GM23338 (cell line): Measurements from ENCODE around the gene NECAB3. TPM values are rescaled to one million over a fixed set of nuclear protein-coding genes. Genes with fewer than 3 reads are reported as not detected.

Experiments
- CREB1 ChIP-seq: fragments of 250-450 bp; sonication (Bioruptor Pico); IDR thresholded peaks from 2 replicates; pipeline ENCODE4 v1.5.0; 2020; ENCODE audit warnings: low read depth, mild to moderate bottlenecking, moderate library complexity
- EZH2phosphoT487 ChIP-seq: fragments of 200-600 bp; sonication (generic); IDR thresholded peaks from one replicate; pipeline ENCODE4 v1.8.1; 2018; ENCODE audit warnings: antibody characterized with exemption; ENCODE audit not compliant: unreplicated experiment
- POLR2AphosphoS5 ChIP-seq: IDR thresholded peaks from 2 replicates; pipeline ENCODE4 v1.6.1; 2016; ENCODE audit warnings: antibody characterized with exemption, low read depth
- REST ChIP-seq: IDR thresholded peaks from one replicate; pipeline ENCODE4 v1.6.1; 2018; ENCODE audit warnings: antibody characterized with exemption; ENCODE audit not compliant: unreplicated experiment
- ZNF331 ChIP-seq: fragments of 250-450 bp; sonication (Bioruptor Pico); IDR thresholded peaks from 2 replicates; pipeline ENCODE4 v1.5.0; 2020; ENCODE audit warnings: low read depth, mild to moderate bottlenecking, moderate library complexity
- polyA plus RNA-seq: library from polyadenylated mRNA; unstranded; fragments of >200 nt; fragmentation: Nextera tagmentation; extraction: Ambion mirVana; gene quantifications from 2 replicates; pipeline ENCODE4 v1.2.1, GENCODE V29; 2016
- total RNA-seq: library from RNA; depleted of rRNA; stranded (reverse); fragments of >200 nt; shearing (Covaris generic); gene quantifications from 2 replicates; pipeline ENCODE4 v1.2.3, GENCODE V29; 2014; rRNA removed

The NECAB3 gene
- total and polyA plus RNA-seq, 2 experiments from 2014 or later, result 8.5 to 28.4 TPM

- TF ChIP-seq REST (no peak), POLR2AphosphoS5 (no peak), CREB1 (CRISPR knock-in tag) (no peak), ZNF331 (CRISPR knock-in tag) (no peak), EZH2phosphoT487 (no peak)
These were observed 64.7 kb downstream of the NECAB3 start (continued) for GRCh38 chr20:33609504-33609903.

Other genes with a start within 250 kb of the NECAB3 start
- gene SNTA1, start 230.7 kb downstream of the NECAB3 start, total RNA-seq, result 5.0 and 9.3 TPM in 2 replicates
- 3.8 and 4.5 TPM in 2 replicates for gene SNTA1, start 230.7 kb downstream of the NECAB3 start, polyA plus RNA-seq
- gene CBFA2T2, start 184.3 kb downstream of the NECAB3 start, total RNA-seq, result 14.7 and 15.8 TPM in 2 replicates
- gene CBFA2T2, start 184.3 kb downstream of the NECAB3 start, polyA plus RNA-seq, result 12.3 and 12.7 TPM in 2 replicates
- gene C20orf144, start 12.1 kb downstream of the NECAB3 start, total RNA-seq, result 0.66 TPM in 1 of 2 replicates, not detected in the other
- gene C20orf144, start 12.1 kb downstream of the NECAB3 start, polyA plus RNA-seq, result 0.10 and 0.26 TPM in 2 replicates
- gene ACTL10, start 7.5 kb downstream of the NECAB3 start, total RNA-seq, result 0.08 and 1.9 TPM in 2 replicates
- 0.66 and 0.71 TPM in 2 replicates for gene ACTL10, start 7.5 kb downstream of the NECAB3 start, polyA plus RNA-seq
- gene E2F1, start 12.0 kb upstream of the NECAB3 start, total RNA-seq, result 42.6 and 45.0 TPM in 2 replicates
- gene E2F1, start 12.0 kb upstream of the NECAB3 start, polyA plus RNA-seq, result 12.1 and 13.9 TPM in 2 replicates
- 0.39 and 1.2 TPM in 2 replicates for gene PXMP4, start 45.9 kb upstream of the NECAB3 start, total RNA-seq
- 2.7 and 3.5 TPM in 2 replicates for gene PXMP4, start 45.9 kb upstream of the NECAB3 start, polyA plus RNA-seq
- 6.1 and 6.2 TPM in 2 replicates for gene ZNF341, start 57.6 kb upstream of the NECAB3 start, total RNA-seq
- 3.6 and 4.3 TPM in 2 replicates for gene ZNF341, start 57.6 kb upstream of the NECAB3 start, polyA plus RNA-seq
- gene CHMP4B, start 136.9 kb upstream of the NECAB3 start, total RNA-seq, result 42.6 and 49.3 TPM in 2 replicates
- 14.5 and 15.7 TPM in 2 replicates for gene CHMP4B, start 136.9 kb upstream of the NECAB3 start, polyA plus RNA-seq